ENCODE measurements around the gene HBA1.
A peak's percentile ranks its signal among the peaks of the same experiment; 100 is the strongest.
"Not testable (repeated sequence)": the region's sequence is repeated elsewhere in the genome, so short reads cannot be mapped to it uniquely, and the experiment has no call there.

The HBA1 gene

GRCh38 chr16:175011-175949 lies 1.2 kb upstream of the HBA1 start:
- DNase-seq (ENCODE audit: low read depth) = no peak

GRCh38 chr16:176006-176405 lies 474 bp upstream of the HBA1 start:
- DNase-seq (ENCODE audit: low read depth) = not testable (repeated sequence)

- DNase-seq (ENCODE audit: low read depth) = no peak
These were observed 928 bp downstream of the HBA1 start for GRCh38 chr16:177394-177822.

- DNase-seq (ENCODE audit: low read depth) = no peak
These were observed 1.6 kb downstream of the HBA1 start for GRCh38 chr16:177981-178667.

- no peak for DNase-seq (ENCODE audit: low read depth)
These were observed 2.2 kb downstream of the HBA1 start for GRCh38 chr16:178668-179015.

GRCh38 chr16:179211-180092 lies 3.0 kb downstream of the HBA1 start:
- DNase-seq (ENCODE audit: low read depth) = no peak

GRCh38 chr16:180101-180675 lies 3.7 kb downstream of the HBA1 start, which contains the start of gene HBQ1:
TSS of gene HBQ1 (plus strand) at chr16:180459. CDS start at chr16:180487, 28 bp downstream.
- no peak for DNase-seq (ENCODE audit: low read depth)

- peak; percentile 76 for DNase-seq (ENCODE audit: low read depth)
These were observed 4.4 kb downstream of the HBA1 start for GRCh38 chr16:180681-181564.

GRCh38 chr16:181565-182021 lies 5.1 kb downstream of the HBA1 start:
- DNase-seq (ENCODE audit: low read depth) = no peak

GRCh38 chr16:183005-183404 lies 6.5 kb downstream of the HBA1 start:
- DNase-seq (ENCODE audit: low read depth) = no peak

- DNase-seq (ENCODE audit: low read depth) = no peak
These were observed 8.7 kb downstream of the HBA1 start for GRCh38 chr16:185213-185612.

- no peak for DNase-seq (ENCODE audit: low read depth)
These were observed 9.2 kb downstream of the HBA1 start for GRCh38 chr16:185691-186090.

GRCh38 chr16:187330-187729 lies 10.8 kb downstream of the HBA1 start:
- no peak for DNase-seq (ENCODE audit: low read depth)

- DNase-seq (ENCODE audit: low read depth) = no peak
These were observed 12.2 kb downstream of the HBA1 start for GRCh38 chr16:188674-189073.

- DNase-seq (ENCODE audit: low read depth) = no peak
These were observed 13.2 kb downstream of the HBA1 start for GRCh38 chr16:189604-190186.

- no peak for DNase-seq (ENCODE audit: low read depth)
These were observed 15.4 kb downstream of the HBA1 start for GRCh38 chr16:191831-192230.

GRCh38 chr16:192686-193085 lies 16.2 kb downstream of the HBA1 start:
- DNase-seq (ENCODE audit: low read depth) = no peak

- DNase-seq (ENCODE audit: low read depth) = no peak
These were observed 17.0 kb downstream of the HBA1 start for GRCh38 chr16:193441-193840.

GRCh38 chr16:194516-194915 lies 18.0 kb downstream of the HBA1 start:
- no peak for DNase-seq (ENCODE audit: low read depth)

- no peak for DNase-seq (ENCODE audit: low read depth)
These were observed 23.9 kb downstream of the HBA1 start for GRCh38 chr16:200388-200787.
